Left renal pelvis (tissue), 4 donors: ENCODE data around the gene VAV3. TPM values are rescaled to one million over a fixed set of nuclear protein-coding genes. Genes with fewer than 3 reads are reported as not detected.
"Not testable (repeated sequence)": the region's sequence is repeated elsewhere in the genome, so short reads cannot be mapped to it uniquely, and the experiment has no call there.

Experiments
- DNase-seq, 4 donors: peaks; one replicate each; pipeline ENCODE4 v3.0.0-alpha.2; 2013; ENCODE audit warnings: low read depth in 4 of 4, low spot score in 3 of 4
- polyA plus RNA-seq, 4 donors: library from polyadenylated mRNA; unstranded; fragments of 120-200 nt; gene quantifications; one replicate each; pipeline ENCODE4 v1.2.1, GENCODE V29; 2013; ENCODE audit not compliant: insufficient read length in 4 of 4

VAV3 gene
- polyA plus RNA-seq, 4 donors: 4.7 to 142 (median 123) TPM

- DNase-seq: no peak
Measured at GRCh38 chr1:107662971-107663370, 302.0 kb downstream of the VAV3 start.

- no peak for DNase-seq
Measured at GRCh38 chr1:107661158-107661557, 303.8 kb downstream of the VAV3 start.

DNA sequence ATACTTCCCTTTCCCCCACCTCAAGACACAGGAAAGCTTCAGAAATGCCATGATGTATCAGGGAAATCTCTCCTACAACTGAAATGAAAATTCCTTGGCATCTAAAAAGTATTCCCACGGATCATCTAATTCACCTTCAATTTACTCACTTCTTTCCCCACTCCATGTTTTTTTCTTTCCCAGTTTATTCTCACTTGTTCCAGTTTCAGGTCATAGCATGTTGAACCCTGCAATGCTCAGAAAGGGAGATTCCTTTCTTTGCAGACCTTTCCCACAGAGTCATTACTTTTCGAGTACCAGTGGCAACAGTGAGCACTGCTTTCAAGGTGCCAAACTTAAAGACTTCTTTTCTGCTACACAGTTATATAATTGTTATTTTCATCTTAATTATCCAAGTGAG lies 305.0 kb downstream of the VAV3 start:
- no peak for DNase-seq

DNA sequence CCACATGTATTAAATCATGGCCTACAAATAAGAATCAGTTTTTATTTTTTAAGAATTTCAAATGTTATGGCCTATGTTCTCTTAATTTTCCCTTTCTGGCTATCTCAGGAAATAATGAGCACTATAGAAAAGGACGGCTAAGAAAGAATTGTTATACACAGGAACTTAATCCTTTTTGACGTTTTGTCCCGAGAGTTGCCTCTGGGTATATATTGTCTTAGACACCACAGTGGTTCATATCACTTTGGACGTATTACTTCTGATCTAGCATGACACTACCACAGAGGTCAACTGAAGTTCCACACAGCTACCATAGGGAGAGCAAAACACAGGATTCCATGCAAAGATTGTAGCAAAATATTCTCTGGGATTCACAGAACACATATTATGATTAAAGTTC lies 307.6 kb downstream of the VAV3 start:
- DNase-seq: no peak

DNA sequence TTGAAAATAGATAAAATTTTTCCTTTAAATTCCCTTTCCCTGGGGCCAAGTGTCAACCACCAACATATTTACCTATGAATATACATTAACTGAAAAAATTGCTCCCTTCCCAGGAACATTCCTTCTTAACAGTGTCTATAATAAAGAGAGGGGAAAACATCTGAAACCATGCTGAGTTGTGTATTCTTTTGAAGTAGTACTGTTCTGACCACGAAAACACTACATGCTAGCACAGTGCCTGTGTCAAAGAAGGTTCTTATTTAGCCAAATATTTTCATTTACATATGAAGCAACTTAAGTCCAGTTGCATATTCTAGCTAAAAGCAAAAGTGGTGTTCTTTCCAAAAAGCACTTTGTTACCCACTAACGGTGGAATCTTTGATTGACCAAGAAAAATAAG lies 311.2 kb downstream of the VAV3 start:
- DNase-seq: no peak

DNA sequence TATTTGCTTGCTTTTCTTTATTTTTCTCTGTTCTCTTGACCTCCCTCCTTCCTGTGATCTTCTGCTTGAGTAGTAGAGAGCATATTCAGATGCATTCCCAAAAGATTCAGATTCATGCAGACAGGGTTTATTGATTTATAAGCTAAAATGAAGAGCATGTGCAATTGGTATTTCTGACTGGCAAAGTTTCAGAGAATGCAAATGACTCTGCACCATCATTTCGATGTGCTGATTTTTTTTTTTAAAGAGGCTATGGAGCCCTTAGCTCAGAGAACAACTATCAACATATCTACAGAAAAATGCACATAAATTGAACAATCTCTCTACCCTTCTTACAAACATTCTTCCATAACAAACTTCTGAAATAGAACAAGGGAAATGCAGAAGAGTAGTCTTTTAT lies 312.0 kb downstream of the VAV3 start:
- no peak for DNase-seq

- DNase-seq: not testable (repeated sequence)
Measured at GRCh38 chr1:107650825-107651224, 314.2 kb downstream of the VAV3 start.

DNA sequence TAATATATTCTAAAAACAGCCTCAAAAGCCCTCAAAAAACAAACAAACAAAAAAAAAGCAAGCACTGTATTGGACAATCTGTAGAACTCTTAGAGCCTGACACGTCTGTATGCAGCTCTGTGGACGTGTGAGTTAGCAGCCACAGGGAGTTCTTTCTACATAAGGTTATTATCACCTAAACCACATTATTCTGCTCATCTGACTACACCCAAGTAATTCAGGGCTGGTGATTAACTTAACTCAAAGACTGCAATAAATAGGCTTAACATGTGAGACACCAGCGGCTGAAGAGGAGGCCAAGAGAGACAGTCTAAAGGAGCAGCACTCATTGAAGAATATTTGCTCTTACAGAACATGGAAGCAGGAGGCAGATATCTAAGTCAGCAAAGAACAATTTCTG lies 316.0 kb downstream of the VAV3 start:
- no peak for DNase-seq

GRCh38 chr1:107648071-107648470 lies 316.9 kb downstream of the VAV3 start:
- DNase-seq: no peak

GRCh38 chr1:107647012-107647411 lies 318.0 kb downstream of the VAV3 start:
- DNase-seq: no peak

DNA sequence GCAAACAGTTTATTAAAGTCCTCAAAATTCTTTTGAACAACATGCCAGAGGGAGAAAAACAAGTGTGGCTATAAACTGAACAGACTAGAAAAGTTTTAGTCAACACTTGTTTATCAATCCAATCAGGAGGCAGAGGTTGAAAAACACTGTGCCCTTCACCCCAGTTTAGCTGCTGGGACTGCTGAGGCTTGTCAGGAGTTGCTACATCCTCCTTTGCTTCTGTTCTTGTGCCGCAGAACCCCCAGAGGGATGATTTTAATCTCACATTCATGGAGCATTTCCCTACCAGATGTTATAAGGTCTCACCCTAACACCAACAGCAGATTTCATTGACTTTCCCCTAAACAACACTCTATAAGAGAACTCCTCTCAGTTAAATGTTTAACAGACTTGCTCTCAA lies 321.2 kb downstream of the VAV3 start:
- DNase-seq: no peak

GRCh38 chr1:107640207-107640606 lies 324.8 kb downstream of the VAV3 start:
- DNase-seq: no peak

DNA sequence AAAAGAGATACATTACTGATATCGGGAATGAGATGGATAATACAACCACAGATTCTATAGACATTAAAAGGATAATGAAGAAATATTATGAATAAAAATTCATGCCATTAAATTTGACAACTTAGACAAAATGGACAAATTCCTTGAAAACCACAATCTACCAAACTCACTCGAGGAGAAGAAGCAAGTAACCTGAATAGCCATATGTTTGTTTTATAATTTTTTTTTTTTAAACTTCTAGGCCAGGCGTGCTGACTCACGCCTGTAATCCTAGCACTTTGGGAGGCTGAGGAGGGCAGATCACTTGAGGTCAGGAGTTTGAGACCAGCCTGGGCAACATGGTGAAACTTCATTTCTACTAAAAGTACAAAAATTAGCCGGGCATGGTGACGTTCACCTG lies 327.9 kb downstream of the VAV3 start:
- no peak for DNase-seq

DNA sequence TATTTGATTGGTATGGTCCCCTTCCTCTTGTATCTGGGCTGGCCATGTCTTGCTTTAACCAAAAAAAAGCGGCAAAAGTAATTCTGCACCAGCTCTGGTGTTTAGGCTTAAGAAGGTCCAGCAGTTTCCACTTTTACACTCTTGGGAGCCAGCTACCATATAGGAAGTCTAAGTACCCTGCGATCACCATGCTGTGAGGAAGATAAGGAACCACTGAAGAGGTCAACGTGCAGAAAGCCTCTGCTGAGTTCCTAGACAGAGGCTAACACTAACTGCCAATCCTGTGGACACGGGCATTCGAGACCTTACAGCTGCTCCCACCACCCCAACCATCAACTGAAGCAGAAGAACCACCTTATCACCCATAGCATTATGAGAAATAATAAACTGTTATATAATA lies 331.4 kb downstream of the VAV3 start:
- no peak for DNase-seq

DNA sequence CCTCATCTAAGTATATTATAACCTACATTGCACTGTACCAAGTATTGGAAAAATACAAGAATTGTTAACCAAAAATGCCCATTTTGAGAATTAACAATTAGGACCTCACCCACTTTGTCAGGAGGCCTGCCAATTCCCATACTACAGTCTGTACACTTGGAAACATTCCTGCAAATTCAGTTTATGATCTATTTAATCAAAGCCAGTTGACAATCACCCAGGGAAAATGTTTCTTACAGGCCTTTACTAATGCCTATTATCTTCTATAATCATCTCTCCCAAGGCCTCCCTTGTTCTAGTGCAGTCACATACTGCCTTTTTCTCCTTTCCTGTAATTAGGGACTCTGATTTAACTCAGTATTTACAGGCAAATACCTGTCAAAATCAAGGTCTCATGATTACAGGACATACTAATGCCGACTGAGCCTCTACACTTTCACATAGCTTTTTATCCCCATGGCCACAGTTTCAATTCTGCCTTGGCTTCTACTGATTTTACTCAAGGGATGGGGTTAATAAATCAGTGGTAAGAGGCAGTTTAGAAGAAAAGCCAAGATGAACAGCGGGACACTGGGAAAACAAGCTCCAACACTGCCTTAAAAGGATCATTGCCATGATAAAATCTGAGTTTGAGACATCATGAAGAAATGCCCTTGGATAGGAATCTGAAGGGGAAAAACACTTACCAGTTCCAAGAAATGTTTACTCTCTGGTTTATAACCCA lies 338.7 kb downstream of the VAV3 start:
- no peak for DNase-seq

- DNase-seq: no peak
Measured at GRCh38 chr1:107625405-107626029, 339.5 kb downstream of the VAV3 start.

DNA sequence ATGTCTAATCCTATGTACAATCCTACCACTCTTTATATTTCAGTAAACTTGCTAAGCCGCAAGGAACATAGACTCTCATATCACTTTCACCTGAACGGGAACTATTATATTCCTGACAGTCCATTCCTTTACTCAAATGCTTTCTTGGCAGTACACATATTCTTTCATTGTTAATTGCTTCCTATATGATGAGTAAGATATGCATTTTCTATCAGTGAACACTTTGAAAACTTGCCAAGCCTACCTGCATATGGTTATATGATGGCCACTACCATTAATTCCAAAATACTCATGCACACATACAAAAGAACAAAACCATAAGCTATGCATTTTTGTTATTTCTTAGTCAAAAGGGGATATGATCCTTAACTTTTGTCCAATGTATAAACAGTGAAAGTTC lies 341.5 kb downstream of the VAV3 start:
- no peak for DNase-seq

GRCh38 chr1:107622966-107623365 lies 342.0 kb downstream of the VAV3 start:
- no peak for DNase-seq

DNA sequence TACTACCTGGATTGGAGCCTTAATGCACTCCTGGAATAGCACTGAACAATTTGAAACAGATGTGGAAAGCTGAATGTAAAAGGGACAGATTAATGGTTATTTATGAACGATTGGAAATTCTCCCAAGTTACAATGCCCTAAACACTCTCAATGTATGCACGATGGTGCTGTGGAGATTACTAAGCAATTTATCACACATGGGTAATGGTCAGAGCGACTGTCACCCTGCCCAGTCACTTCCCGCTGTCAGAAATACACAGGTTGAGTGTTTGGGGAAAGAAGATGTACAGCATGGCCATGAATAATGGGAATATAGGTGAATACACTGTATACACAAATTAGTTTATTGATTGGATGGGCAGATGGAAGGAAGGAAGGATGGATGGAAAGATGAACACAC lies 342.4 kb downstream of the VAV3 start:
- DNase-seq: no peak

DNA sequence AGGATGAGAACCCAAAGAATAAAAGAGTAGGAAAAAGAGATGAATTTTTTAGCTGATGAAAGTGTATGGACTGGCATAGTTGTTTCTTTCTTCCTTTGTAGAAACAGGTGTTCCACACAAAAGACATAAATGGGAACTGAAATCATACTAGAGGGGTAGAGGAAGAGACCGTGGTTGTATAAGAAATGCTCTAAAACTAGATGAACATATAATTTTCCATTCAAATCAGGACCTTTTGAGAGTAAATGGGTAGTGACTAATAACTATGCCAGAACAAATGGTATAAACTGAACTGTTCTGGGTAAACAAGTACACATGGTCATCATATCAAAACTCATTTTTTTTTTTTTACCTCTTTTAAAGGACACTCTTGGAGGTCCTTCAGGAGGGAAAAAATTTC lies 344.2 kb downstream of the VAV3 start:
- DNase-seq: no peak

- DNase-seq: no peak
Measured at GRCh38 chr1:107618539-107618938, 346.4 kb downstream of the VAV3 start.

DNA sequence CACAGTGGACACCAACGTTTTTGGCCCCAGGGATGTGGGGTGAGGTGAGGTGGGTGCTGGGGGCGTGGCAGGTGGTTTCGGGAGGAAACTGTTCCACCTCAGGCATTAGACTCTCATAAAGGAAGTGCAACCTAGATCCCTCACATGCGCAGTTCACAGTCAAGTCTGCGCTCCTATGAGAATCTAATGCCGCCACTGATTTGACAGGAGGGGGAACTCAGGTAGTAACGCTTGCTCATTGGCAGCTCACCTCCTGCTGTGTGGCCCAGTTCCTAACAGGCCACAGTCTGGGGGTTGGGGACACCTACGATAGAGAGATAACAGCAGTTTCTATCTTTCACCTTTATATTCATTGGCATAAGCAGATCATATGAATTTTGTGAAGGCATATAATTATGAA lies 347.1 kb downstream of the VAV3 start:
- no peak for DNase-seq

GRCh38 chr1:107617456-107617855 lies 347.5 kb downstream of the VAV3 start:
- no peak for DNase-seq
